ENCODE measurements around the gene NEK6.

- TF ChIP-seq, protein P1, sequence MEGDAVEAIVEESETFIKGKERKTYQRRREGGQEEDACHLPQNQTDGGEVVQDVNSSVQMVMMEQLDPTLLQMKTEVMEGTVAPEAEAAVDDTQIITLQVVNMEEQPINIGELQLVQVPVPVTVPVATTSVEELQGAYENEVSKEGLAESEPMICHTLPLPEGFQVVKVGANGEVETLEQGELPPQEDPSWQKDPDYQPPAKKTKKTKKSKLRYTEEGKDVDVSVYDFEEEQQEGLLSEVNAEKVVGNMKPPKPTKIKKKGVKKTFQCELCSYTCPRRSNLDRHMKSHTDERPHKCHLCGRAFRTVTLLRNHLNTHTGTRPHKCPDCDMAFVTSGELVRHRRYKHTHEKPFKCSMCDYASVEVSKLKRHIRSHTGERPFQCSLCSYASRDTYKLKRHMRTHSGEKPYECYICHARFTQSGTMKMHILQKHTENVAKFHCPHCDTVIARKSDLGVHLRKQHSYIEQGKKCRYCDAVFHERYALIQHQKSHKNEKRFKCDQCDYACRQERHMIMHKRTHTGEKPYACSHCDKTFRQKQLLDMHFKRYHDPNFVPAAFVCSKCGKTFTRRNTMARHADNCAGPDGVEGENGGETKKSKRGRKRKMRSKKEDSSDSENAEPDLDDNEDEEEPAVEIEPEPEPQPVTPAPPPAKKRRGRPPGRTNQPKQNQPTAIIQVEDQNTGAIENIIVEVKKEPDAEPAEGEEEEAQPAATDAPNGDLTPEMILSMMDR (conservative IDR thresholded peaks at IDR 0.05) = no peak
- no peak for TF ChIP-seq EZH2 (IDR thresholded peaks at IDR 0.05; ENCODE audit: low read depth)
These were observed 47.1 kb upstream of the NEK6 start for GRCh38 chr9:124210697-124211096.

All from PC-9 (cell line).